Endothelial cell of umbilical vein (primary cell): ENCODE data around the gene SLC22A17. TPM values are rescaled to one million over a fixed set of nuclear protein-coding genes. Genes with fewer than 3 reads are reported as not detected.

Experiments used
- Bru-seq: library from RNA; stranded (reverse); fragments of 400-500 nt; gene quantifications from one replicate; lab custom pipeline; 2021; lab: Mats Ljungman, UMichigan
- BruChase-seq, 2 experiments: library from RNA; stranded (reverse); fragments of 400-500 nt; gene quantifications; one replicate each; lab custom pipeline; 2021; lab: Mats Ljungman, UMichigan
- BruUV-seq: library from RNA; stranded (reverse); fragments of 400-500 nt; replicated peaks from 2 replicates; lab custom pipeline; 2021; lab: Mats Ljungman, UMichigan
- CTCF ChIA-PET: fragments of 300-600, 350-600 bp; sonication (Branson Sonifier 250); formaldehyde crosslinking; loops from one replicate; lab custom pipeline; 2021; ENCODE audit warnings: antibody characterized with exemption, inconsistent platforms; lab: Charles Lee
- POLR2A ChIA-PET: fragments of 300-600, 350-600 bp; sonication (Branson Sonifier 250); formaldehyde crosslinking; loops from one replicate; lab custom pipeline; 2021; ENCODE audit warnings: antibody characterized with exemption, inconsistent platforms; lab: Charles Lee
- DNase-seq: peaks from one replicate; pipeline ENCODE4 v3.0.0-alpha.2; 2011; ENCODE audit warnings: low read depth, low spot score
- FAIRE-seq: peaks from 2 replicates; lab custom pipeline; 2011; peaks lifted over from hg19 to GRCh38; lab: Jason Lieb, UNC
- H2AFZ ChIP-seq: 2 replicates; pipeline ENCODE4 v1.6.0; 2012; ENCODE audit warnings: low read depth, low read length, control low read depth, inconsistent platforms
- H3K27ac ChIP-seq: 2 replicates; pipeline ENCODE4 v1.5.1; 2011; ENCODE audit warnings: low read depth, mild to moderate bottlenecking, control low read depth, low read length, moderate library complexity; ENCODE audit not compliant: insufficient read depth
- H3K27me3 ChIP-seq, 2 experiments: 2 replicates each; pipeline versions ENCODE4 v1.6.0 to v1.6.1; 2011; ENCODE audit warnings: low read length in 2 of 2, mixed read lengths in 1 of 2; ENCODE audit not compliant: control insufficient read depth in 2 of 2, insufficient read depth in 2 of 2
- H3K36me3 ChIP-seq, 2 experiments: 2 replicates in 1 of 2; 3 replicates in 1 of 2; pipeline ENCODE4 v1.5.1; 2011; ENCODE audit warnings: low read length in 2 of 2, mild to moderate bottlenecking in 1 of 2, moderate library complexity in 1 of 2; ENCODE audit not compliant: control insufficient read depth in 2 of 2, insufficient read depth in 2 of 2; ENCODE audit errors: extremely low read depth in 1 of 2
- H3K4me1 ChIP-seq: 3 replicates; pipeline ENCODE4 v1.5.1; 2011; ENCODE audit warnings: mild to moderate bottlenecking, low read length; ENCODE audit not compliant: control insufficient read depth, insufficient read depth; ENCODE audit errors: extremely low read depth
- H3K4me2 ChIP-seq: 2 replicates; pipeline ENCODE4 v1.6.1; 2011; ENCODE audit warnings: low read length, control low read depth, mixed read lengths; ENCODE audit not compliant: insufficient read depth
- H3K4me3 ChIP-seq, 3 experiments: fragments of 200-600 bp in 1 of 3; sonication (generic), shearing (Covaris generic) in 1 of 3; replicated peaks in 1 of 3; 2 replicates each; pipeline ENCODE4 v1.5.1; 2011 to 2016; ENCODE audit warnings: control low read depth in 3 of 3, low read length in 3 of 3, mild to moderate bottlenecking in 2 of 3, inconsistent platforms in 1 of 3, low read depth in 1 of 3, moderate library complexity in 1 of 3; ENCODE audit not compliant: insufficient read depth in 1 of 3
- H3K79me2 ChIP-seq: 2 replicates; pipeline ENCODE4 v1.6.0; 2012; ENCODE audit warnings: low read length, inconsistent platforms; ENCODE audit not compliant: control insufficient read depth, insufficient read depth
- H3K9ac ChIP-seq: replicated peaks from 2 replicates; pipeline ENCODE3; 2011; ENCODE audit warnings: low read length, control low read depth; ENCODE audit not compliant: insufficient read depth; ENCODE audit errors: extremely low read depth
- H3K9me1 ChIP-seq: replicated peaks from 3 replicates; pipeline ENCODE4 v1.6.0; 2011; ENCODE audit warnings: mild to moderate bottlenecking, low read length; ENCODE audit not compliant: control insufficient read depth, insufficient read depth; ENCODE audit errors: extremely low read depth
- H3K9me3 ChIP-seq: replicated peaks from 2 replicates; pipeline ENCODE4 v1.5.1; 2012; ENCODE audit warnings: low read length, inconsistent platforms; ENCODE audit not compliant: control insufficient read depth, insufficient read depth
- H4K20me1 ChIP-seq: replicated peaks from 2 replicates; pipeline ENCODE3; 2011; ENCODE audit warnings: mild to moderate bottlenecking, low read length; ENCODE audit not compliant: control insufficient read depth, insufficient read depth; ENCODE audit errors: extremely low read depth
- EZH2 ChIP-seq: IDR thresholded peaks from 2 replicates; pipeline ENCODE4 v1.6.1; 2012; ENCODE audit warnings: borderline replicate concordance, low read depth, mild to moderate bottlenecking, moderate library complexity, low read length, inconsistent platforms; ENCODE audit not compliant: severe bottlenecking
- FOS ChIP-seq: IDR thresholded peaks from 2 replicates; pipeline ENCODE4 v1.6.1; 2011; ENCODE audit warnings: mild to moderate bottlenecking, low read length, moderate library complexity, borderline replicate concordance; ENCODE audit not compliant: insufficient read depth
- GATA2 ChIP-seq: IDR thresholded peaks from 2 replicates; pipeline ENCODE4 v1.7.0; 2011; ENCODE audit warnings: low read depth, mild to moderate bottlenecking, moderate library complexity, mixed read lengths, low read length; ENCODE audit not compliant: insufficient read length, insufficient read depth
- JUN ChIP-seq: IDR thresholded peaks from 2 replicates; pipeline ENCODE4 v1.6.1; 2011; ENCODE audit warnings: borderline replicate concordance, low read depth; ENCODE audit not compliant: insufficient read length, insufficient read depth
- MYC ChIP-seq: IDR thresholded peaks from one replicate; pipeline ENCODE4 v1.6.1; 2011; ENCODE audit warnings: mild to moderate bottlenecking, low read depth, low read length
- POLR2AphosphoS5 ChIP-seq: IDR thresholded peaks from 2 replicates; pipeline ENCODE4 v1.6.1; 2012; ENCODE audit warnings: low read depth, mild to moderate bottlenecking, control low read depth, low read length, moderate library complexity; ENCODE audit not compliant: insufficient read depth
- dilution Hi-C: fragments of 300-500 bp; cut with MboI; formaldehyde crosslinking; loops from one replicate; pipeline ENCODE4 v1.15.0; 2019; ENCODE audit warnings: low sequenced_read_pairs; ENCODE audit not compliant: extremely low pct_ligation_motif_present
- intact Hi-C: fragments of 100-400 bp; cut with micrococcal nuclease; formaldehyde crosslinking; loops from one replicate; pipeline ENCODE4 v1.10.0; 2022
- long read RNA-seq: library from polyadenylated mRNA; stranded (forward); transcript quantifications from one replicate; pipeline ENCODE4 v2.0.0, GENCODE V29; 2021
- polyA minus RNA-seq, 3 experiments: library from RNA; depleted of rRNA, polyadenylated mRNA; stranded (reverse); fragments of >200 nt; gene quantifications; 1 replicate in 1 of 3; 2 replicates in 2 of 3; pipeline ENCODE4 v1.2.3, GENCODE V29; 2011
- polyA plus RNA-seq, 4 experiments: library from polyadenylated mRNA; depleted of rRNA in 3 of 4; stranded (reverse) in 3 of 4; unstranded in 1 of 4; fragments of >200 nt; gene quantifications; 2 replicates each; pipeline versions ENCODE4 v1.2.1 to v1.2.3, GENCODE V29; 2011 to 2012; ENCODE audit warnings: missing spikeins in 1 of 4
- total RNA-seq: library from RNA; stranded (reverse); gene quantifications from 2 replicates; pipeline ENCODE4 v1.2.3, GENCODE V29; 2021
- TF ChIP-seq, protein P1 (sequence below), 2 donors: IDR thresholded peaks; 1 replicate in 1 of 2; 2 replicates in 1 of 2; pipeline ENCODE4 v1.5.1; 2011; ENCODE audit warnings: low read length in 2 of 2, mild to moderate bottlenecking in 2 of 2, moderate library complexity in 2 of 2, control low read depth in 1 of 2, inconsistent platforms in 1 of 2, low read depth in 1 of 2; ENCODE audit not compliant: insufficient read depth in 1 of 2; ENCODE audit errors: extremely low read depth in 1 of 2
- TF ChIP-seq, protein P2 (sequence below): IDR thresholded peaks from 2 replicates; pipeline ENCODE4 v1.6.1; 2011; ENCODE audit not compliant: insufficient read depth, insufficient read length

The SLC22A17 gene
- total RNA-seq = 1.8 and 4.6 TPM in 2 replicates
- polyA plus RNA-seq = 2.9 and 4.2 TPM in 2 replicates
- polyA plus RNA-seq (2011; cell fraction: cytosol; rRNA removed) = 0.96 and 1.6 TPM in 2 replicates
- polyA plus RNA-seq (2011; cell fraction: nucleus; rRNA removed) = 8.4 and 11.1 TPM in 2 replicates
- 1.7 and 4.8 TPM in 2 replicates for polyA plus RNA-seq (2012)
- 0.95 and 2.0 TPM in 2 replicates for polyA minus RNA-seq
- not detected for polyA minus RNA-seq (2011; cell fraction: cytosol; rRNA and poly(A)+ RNA removed)
- polyA minus RNA-seq (2011; cell fraction: nucleus; rRNA and poly(A)+ RNA removed) = 1.1 and 2.3 TPM in 2 replicates
- Bru-seq, nascent RNA = percentile 14 among the genes with signal in this experiment
- percentile 17 among the genes with signal in this experiment for BruChase-seq, experiment 1, labeled RNA remaining after a 6-hour chase
- percentile 10 among the genes with signal in this experiment for BruChase-seq, experiment 2, labeled RNA remaining after a 2-hour chase
- long read RNA-seq, partial matches to known transcripts = 0 of 5 reads
- long read RNA-seq, other reads (novel, unspliced or antisense) = 5 of 5 reads

DNA sequence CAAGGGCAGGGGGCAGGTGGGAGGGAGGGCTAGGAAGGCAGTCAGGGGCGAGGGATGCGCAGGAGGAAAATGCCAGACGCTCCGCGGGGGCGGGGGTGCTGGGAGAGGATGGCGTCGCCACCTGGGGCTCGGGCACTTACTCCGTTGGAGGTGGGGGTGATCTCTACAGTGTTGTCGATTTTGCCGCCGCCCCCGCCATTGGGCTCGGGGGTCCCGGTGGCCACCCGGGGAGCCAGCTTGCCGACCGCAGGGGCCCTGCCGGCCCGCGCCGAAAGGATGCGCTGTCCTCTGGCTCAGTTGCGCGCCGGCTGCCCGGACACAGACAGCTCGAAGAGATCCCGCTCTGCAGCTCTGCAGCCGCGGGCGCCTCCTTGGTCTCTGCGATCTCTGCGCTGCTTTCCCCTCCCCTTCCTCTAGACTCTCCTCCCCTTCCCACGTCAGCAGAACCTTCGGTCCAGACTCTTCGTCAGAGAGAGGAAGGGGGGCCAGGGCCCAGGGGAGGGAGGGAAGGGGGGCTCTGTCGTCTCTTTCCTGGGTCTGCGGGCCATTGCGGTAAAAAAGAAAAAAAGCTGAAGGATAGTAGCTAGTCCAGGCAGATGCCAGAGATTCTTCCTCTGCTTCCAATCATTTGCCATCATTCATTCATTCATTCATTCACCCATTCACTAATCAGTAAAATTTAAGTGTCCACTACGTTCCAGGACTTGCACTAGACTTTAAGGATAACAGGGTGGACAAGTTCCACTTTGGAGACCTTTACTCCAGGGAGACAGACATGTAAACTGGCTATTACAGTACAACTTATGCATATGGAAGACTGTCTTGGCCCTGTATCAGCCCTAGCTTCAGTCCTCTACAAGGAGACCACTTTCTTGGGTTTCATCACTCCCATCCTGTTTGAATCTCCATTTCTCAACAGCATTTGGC is at the start of gene SLC22A17:
TSS of gene SLC22A17 (minus strand) at position 382 of the 927 bp plus-strand sequence.
- Histone ChIP-seq H3K27me3 (peaks cover 32 to 36% of the 10 kb centered on the region in 2 experiments), H3K9ac (no peak within 1 kb of the TSS), H3K9me3 (no peaks in the 10 kb centered on the region), H3K27ac (no peak within 1 kb of the TSS), H3K4me3 (peak within 1 kb of the TSS in 1 of 3 experiments; percentile 45), H4K20me1 (no peaks in the 10 kb centered on the region), H3K4me1 (no peaks in the 10 kb centered on the region), H3K4me2 (peak within 1 kb of the TSS; percentile 17), H2AFZ (peak within 1 kb of the TSS; percentile 50), H3K79me2 (no peaks in the 10 kb centered on the region), H3K36me3 (no peaks in the 10 kb centered on the region), H3K9me1 (no peaks in the 10 kb centered on the region)
- BruUV-seq = no TSS peak
- TF ChIP-seq POLR2AphosphoS5 (no peak), JUN (no peak), EZH2 (peak; percentile 76), FOS (no peak), GATA2 (no peak), MYC (no peak)
- TF ChIP-seq, protein P1, sequence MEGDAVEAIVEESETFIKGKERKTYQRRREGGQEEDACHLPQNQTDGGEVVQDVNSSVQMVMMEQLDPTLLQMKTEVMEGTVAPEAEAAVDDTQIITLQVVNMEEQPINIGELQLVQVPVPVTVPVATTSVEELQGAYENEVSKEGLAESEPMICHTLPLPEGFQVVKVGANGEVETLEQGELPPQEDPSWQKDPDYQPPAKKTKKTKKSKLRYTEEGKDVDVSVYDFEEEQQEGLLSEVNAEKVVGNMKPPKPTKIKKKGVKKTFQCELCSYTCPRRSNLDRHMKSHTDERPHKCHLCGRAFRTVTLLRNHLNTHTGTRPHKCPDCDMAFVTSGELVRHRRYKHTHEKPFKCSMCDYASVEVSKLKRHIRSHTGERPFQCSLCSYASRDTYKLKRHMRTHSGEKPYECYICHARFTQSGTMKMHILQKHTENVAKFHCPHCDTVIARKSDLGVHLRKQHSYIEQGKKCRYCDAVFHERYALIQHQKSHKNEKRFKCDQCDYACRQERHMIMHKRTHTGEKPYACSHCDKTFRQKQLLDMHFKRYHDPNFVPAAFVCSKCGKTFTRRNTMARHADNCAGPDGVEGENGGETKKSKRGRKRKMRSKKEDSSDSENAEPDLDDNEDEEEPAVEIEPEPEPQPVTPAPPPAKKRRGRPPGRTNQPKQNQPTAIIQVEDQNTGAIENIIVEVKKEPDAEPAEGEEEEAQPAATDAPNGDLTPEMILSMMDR (IDR thresholded peaks at IDR 0.05; ENCODE audit: extremely low read depth in 1 of 2, insufficient read depth in 1 of 2, low read depth in 1 of 2, low read length in 2 of 2) = no peak
- TF ChIP-seq, protein P2, sequence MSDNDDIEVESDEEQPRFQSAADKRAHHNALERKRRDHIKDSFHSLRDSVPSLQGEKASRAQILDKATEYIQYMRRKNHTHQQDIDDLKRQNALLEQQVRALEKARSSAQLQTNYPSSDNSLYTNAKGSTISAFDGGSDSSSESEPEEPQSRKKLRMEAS = no peak
- peak; percentile 59 for DNase-seq
- dilution Hi-C loops = no loop called here
- ChIA-PET CTCF (interaction anchor here (0.6 to 1.9 kb wide), 5 partner anchors 16 to 288 kb away, joined by 3 to 7 read pairs (median 4); no protein-coding TSS in a partner anchor), POLR2A (no interaction called here)
- intact Hi-C loops = no loop called here
- no peak for FAIRE-seq
